K562 (cell line): ENCODE data around the gene ZNF750. TPM values are rescaled to one million over a fixed set of nuclear protein-coding genes. Genes with fewer than 3 reads are reported as not detected.

Experiments
- ATAC-seq: fragments of 200-7000 bp; cut with Tn5 transposase; 3 replicates; pipeline ENCODE4 v1.9.1; 2020; ENCODE audit warnings: moderate library complexity
- BruUV-seq: library from RNA; stranded (reverse); fragments of 400-500 nt; replicated peaks from 2 replicates; lab custom pipeline; 2021; lab: Mats Ljungman, UMichigan
- CTCF ChIA-PET: fragments of 300-600 bp; formaldehyde crosslinking; extraction: SDS; loops from one replicate; lab custom pipeline; 2021; ENCODE audit warnings: low intra/inter-chr PET ratio; lab: Yijun Ruan, JAX
- POLR2A ChIA-PET: fragments of 300-600, 350-650 bp; sonication (Branson Sonifier 250); formaldehyde crosslinking; extraction: SDS; loops from one replicate; lab custom pipeline; 2021; ENCODE audit warnings: antibody characterized with exemption, inconsistent platforms; lab: Yijun Ruan, JAX
- DNase-seq, 4 experiments: peaks; one replicate each; pipeline versions ENCODE4 v3.0.0 to v3.0.0-alpha.2; 2011 to 2018; ENCODE audit warnings: low spot score in 3 of 4, mixed read lengths in 3 of 4; ENCODE audit errors: extremely low read depth in 1 of 4
- FAIRE-seq: peaks from 2 replicates; lab custom pipeline; 2011; peaks lifted over from hg19 to GRCh38; lab: Jason Lieb, UNC
- H2AFZ ChIP-seq: 2 replicates; pipeline ENCODE4 v1.6.0; 2011; ENCODE audit warnings: low read depth, low read length, control low read depth, inconsistent platforms
- H3K27ac ChIP-seq: fragments of 200-600 bp; 3 replicates; pipeline ENCODE4 v1.8.0; 2011; ENCODE audit warnings: low read depth, mild to moderate bottlenecking, control low read depth, inconsistent platforms, low read length, moderate library complexity, mixed read lengths; ENCODE audit errors: extremely low read depth
- H3K27me3 ChIP-seq, 2 experiments: fragments of 300-600 bp in 1 of 2; 2 replicates in 1 of 2; 3 replicates in 1 of 2; pipeline versions ENCODE4 v1.6.0 to v1.8.0; 2011; ENCODE audit warnings: inconsistent platforms in 2 of 2, low read length in 2 of 2, mild to moderate bottlenecking in 1 of 2, mixed read lengths in 1 of 2, moderate library complexity in 1 of 2; ENCODE audit not compliant: control insufficient read depth in 2 of 2, insufficient read depth in 2 of 2
- H3K36me3 ChIP-seq: fragments of 300-600 bp; 3 replicates; pipeline ENCODE4 v1.8.0; 2011; ENCODE audit warnings: mild to moderate bottlenecking, low read length, inconsistent platforms; ENCODE audit not compliant: control insufficient read depth, insufficient read depth
- H3K4me1 ChIP-seq, 2 experiments: fragments of 200-600 bp in 1 of 2; replicated peaks in 1 of 2; 2 replicates in 1 of 2; 3 replicates in 1 of 2; pipeline versions ENCODE4 v1.5.1 to v1.8.0; 2011; ENCODE audit warnings: inconsistent platforms in 2 of 2, low read length in 2 of 2, mild to moderate bottlenecking in 1 of 2, mixed read lengths in 1 of 2, moderate library complexity in 1 of 2; ENCODE audit not compliant: control insufficient read depth in 2 of 2, insufficient read depth in 2 of 2
- H3K4me2 ChIP-seq: 2 replicates; pipeline ENCODE4 v1.6.1; 2011; ENCODE audit warnings: low read length, control low read depth, inconsistent platforms, mixed read lengths; ENCODE audit not compliant: insufficient read depth
- H3K4me3 ChIP-seq: fragments of 200-600 bp; sonication (generic), shearing (Covaris generic); 2 replicates; pipeline ENCODE4 v1.5.1; 2016; ENCODE audit warnings: control low read depth, inconsistent platforms
- H3K79me2 ChIP-seq: fragments of 200-600 bp; 3 replicates; pipeline ENCODE4 v1.8.0; 2011; ENCODE audit warnings: low read length, inconsistent platforms; ENCODE audit not compliant: control insufficient read depth, insufficient read depth
- H3K9ac ChIP-seq, 2 experiments: 2 replicates each; pipeline versions ENCODE4 v1.6.0 to v1.6.1; 2011; ENCODE audit warnings: low read depth in 2 of 2, low read length in 2 of 2, control low read depth in 1 of 2, inconsistent platforms in 1 of 2, mild to moderate bottlenecking in 1 of 2, mixed read lengths in 1 of 2; ENCODE audit not compliant: insufficient read depth in 1 of 2
- H3K9me1 ChIP-seq: one replicate; pipeline ENCODE4 v1.6.0; 2011; ENCODE audit warnings: inconsistent platforms, mild to moderate bottlenecking, low read length, moderate library complexity; ENCODE audit not compliant: control insufficient read depth, insufficient read depth
- H3K9me3 ChIP-seq: replicated peaks from 2 replicates; pipeline ENCODE4 v1.5.1; 2011; ENCODE audit warnings: low read depth, low read length, inconsistent platforms; ENCODE audit not compliant: control insufficient read depth, insufficient read depth
- H4K20me1 ChIP-seq: replicated peaks from 2 replicates; pipeline ENCODE4 v1.6.1; 2011; ENCODE audit warnings: low read length, inconsistent platforms, mixed read lengths; ENCODE audit not compliant: control insufficient read depth, insufficient read depth
- CCAR2 ChIP-seq: fragments of 200-400 bp; formaldehyde crosslinking; IDR thresholded peaks from 2 replicates; pipeline ENCODE4 v1.6.1; 2017; ENCODE audit warnings: mild to moderate bottlenecking, low read depth, low read length
- KLF16 ChIP-seq: IDR thresholded peaks from 2 replicates; pipeline ENCODE4 v1.6.1; 2016; ENCODE audit warnings: antibody characterized with exemption
- L3MBTL2 ChIP-seq: fragments of 450-650 bp; IDR thresholded peaks from 2 replicates; pipeline ENCODE4 v1.6.1; 2016; ENCODE audit warnings: mild to moderate bottlenecking, moderate library complexity
- MAZ ChIP-seq, 2 experiments: fragments of 450-650 bp in 1 of 2; sonication (generic) in 1 of 2; formaldehyde crosslinking; IDR thresholded peaks in 1 of 2; conservative IDR thresholded peaks in 1 of 2; 2 replicates each; pipeline versions ENCODE4 v1.4.0 to v1.5.0; 2020; ENCODE audit warnings: mild to moderate bottlenecking in 1 of 2, missing genetic modification reagents in 1 of 2
- PHF21A ChIP-seq: fragments of 450-650 bp; IDR thresholded peaks from 2 replicates; pipeline ENCODE4 v1.6.1; 2017; ENCODE audit warnings: low read depth, borderline replicate concordance
- POLR3G ChIP-seq: IDR thresholded peaks from 2 replicates; pipeline ENCODE4 v1.6.1; 2011; ENCODE audit not compliant: insufficient read length, insufficient replicate concordance; ENCODE audit errors: extremely low read depth
- SMARCE1 ChIP-seq: fragments of 450-650 bp; IDR thresholded peaks from 2 replicates; pipeline ENCODE4 v1.7.1; 2016; ENCODE audit warnings: mild to moderate bottlenecking
- TAF15 ChIP-seq: fragments of 200-400 bp; formaldehyde crosslinking; IDR thresholded peaks from 2 replicates; pipeline ENCODE4 v1.6.1; 2017; ENCODE audit warnings: mild to moderate bottlenecking, low read depth, low read length, moderate library complexity
- ZNF121 ChIP-seq: sonication (generic); formaldehyde crosslinking; conservative IDR thresholded peaks from 2 replicates; pipeline ENCODE4 v1.8.0; 2022; ENCODE audit warnings: missing genetic modification reagents
- ZNF695 ChIP-seq: fragments of 450-650 bp; formaldehyde crosslinking; IDR thresholded peaks from 2 replicates; pipeline ENCODE4 v1.4.0; 2020; ENCODE audit warnings: mild to moderate bottlenecking, moderate library complexity
- WGBS: fragments of 100-300 bp; shearing (Covaris generic); methylation state at CpG from one replicate; pipeline ENCODE4 v1.1.6; 2016; ENCODE audit warnings: low coverage, mixed read lengths; ENCODE audit not compliant: insufficient coverage; ENCODE audit errors: missing lambda C conversion rate; 5-methylcytosine and 5-hydroxymethylcytosine counted together
- in situ Hi-C: fragments of 300-500 bp; cut with MboI; formaldehyde crosslinking; loops from 4 replicates; pipeline ENCODE4 v1.15.0; 2018; ENCODE audit warnings: inconsistent platforms, mixed read lengths
- intact Hi-C: fragments of 100-400 bp; cut with micrococcal nuclease; formaldehyde crosslinking; loops from 2 replicates; pipeline ENCODE4 v1.14.2; 2022
- polyA plus RNA-seq, 8 experiments: library from polyadenylated mRNA; depleted of rRNA in 4 of 8; stranded (reverse) in 5 of 8; unstranded in 3 of 8; fragments of >200 nt; fragmentation: Nextera tagmentation in 2 of 8; fragmentation: Illumina TruSeq in 1 of 8; extraction: Ambion mirVana in 2 of 8; extraction: Trizol in 1 of 8; gene quantifications; 2 replicates each; pipeline versions ENCODE4 v1.2.1 to v1.2.3, GENCODE V29; 2011 to 2014; ENCODE audit warnings: inconsistent platforms in 1 of 8, missing spikeins in 1 of 8
- total RNA-seq, 7 experiments: library from RNA; depleted of rRNA in 6 of 7; stranded (reverse); fragments of >200 nt in 6 of 7; fragmentation: Illumina TruSeq in 2 of 7; extraction: Trizol in 2 of 7; gene quantifications; 2 replicates each; pipeline versions ENCODE4 v1.2.1 to v1.2.3, GENCODE V29; 2011 to 2021; ENCODE audit warnings: low replicate concordance in 1 of 7

Gene ZNF750
- total and polyA plus RNA-seq, 9 of the 15 experiments (the other 6 are each of a cell fraction or from before 2014, with no cell fraction given): not detected

GRCh38 chr17:82807101-82807500 is 32.7 kb downstream of the ZNF750 start:
- Histone ChIP-seq H4K20me1 (no peaks in the 10 kb centered on the region), H3K4me2 (no peak overlapping the region), H3K4me1 (peaks cover 0 to 19% of the 10 kb centered on the region in 2 experiments; a peak in 1 of 5 replicates), H3K27ac (no peak overlapping the region), H3K36me3 (peaks cover 54% of the 10 kb centered on the region; the same call in 1 of the 3 replicates), H3K27me3 (no peaks in the 10 kb centered on the region), H3K9me1 (no peaks in the 10 kb centered on the region), H3K9me3 (no peaks in the 10 kb centered on the region), H2AFZ (no peak overlapping the region), H3K4me3 (no peak overlapping the region), H3K79me2 (peaks cover 3% of the 10 kb centered on the region; the same call in 1 of the 3 replicates), H3K9ac (peak overlapping the region in 1 of 2 experiments; percentile 35; a peak in 1 of 4 replicates)
- ChIA-PET POLR2A (no interaction called here), CTCF (no interaction called here)
- in situ Hi-C loops (no loop called here), intact Hi-C loops (no loop called here)
- no TSS peak for BruUV-seq
- no peak for DNase-seq
- no peak for ATAC-seq
- WGBS: 94% methylated on average over 6 of the region's 9 CpGs
- FAIRE-seq: no peak
- TF ChIP-seq L3MBTL2: no peak
- no peak for TF ChIP-seq PHF21A
- no peak for TF ChIP-seq ZNF695
- no peak for TF ChIP-seq CCAR2
- TF ChIP-seq SMARCE1: no peak
- no peak for TF ChIP-seq TAF15
- TF ChIP-seq ZNF121 (CRISPR knock-in tag): no peak
- TF ChIP-seq MAZ (CRISPR knock-in tag; conservative IDR thresholded peaks at IDR 0.05 in 1 of 2, IDR thresholded peaks at IDR 0.05 in 1 of 2): no peak
- TF ChIP-seq KLF16: no peak
- no peak for TF ChIP-seq POLR3G
